CD4-positive, alpha-beta T cell (primary cell): Measurements from ENCODE around the gene BLOC1S4. TPM values are rescaled to one million over a fixed set of nuclear protein-coding genes. Genes with fewer than 3 reads are reported as not detected.
"Not testable (repeated sequence)": the region's sequence is repeated elsewhere in the genome, so short reads cannot be mapped to it uniquely, and the experiment has no call there.

Experiments
- ATAC-seq: fragments of 200-7000 bp; cut with Tn5 transposase; one replicate; pipeline ENCODE4 v1.10.0; 2022; ENCODE audit warnings: mild to moderate bottlenecking; ENCODE audit not compliant: poor library complexity
- CTCF ChIA-PET: fragments of 350-600 bp; sonication (Branson Sonifier 250); formaldehyde crosslinking; loops from one replicate; lab custom pipeline; 2021; ENCODE audit warnings: antibody characterized with exemption, inconsistent platforms; lab: Charles Lee
- POLR2A ChIA-PET: fragments of 350-600 bp; sonication (Branson Sonifier 250); formaldehyde crosslinking; loops from one replicate; lab custom pipeline; 2021; ENCODE audit warnings: antibody characterized with exemption, inconsistent platforms; lab: Charles Lee
- DNase-seq, 14 experiments: peaks; one replicate each; pipeline ENCODE4 v3.0.0-alpha.2; 2013 to 2020; ENCODE audit warnings: mixed read lengths in 2 of 14
- H3K27ac ChIP-seq, 2 donors: one replicate each; pipeline versions ENCODE4 v1.5.1 to v1.7.0; 2013; ENCODE audit warnings: low read length in 2 of 2, low read depth in 1 of 2, mild to moderate bottlenecking in 1 of 2
- H3K27me3 ChIP-seq, 2 experiments: 1 replicate in 1 of 2; 2 replicates in 1 of 2; pipeline versions ENCODE4 v1.6.1 to v1.7.0; 2013; ENCODE audit warnings: low read length in 2 of 2, control low read depth in 1 of 2, mild to moderate bottlenecking in 1 of 2, moderate library complexity in 1 of 2; ENCODE audit not compliant: insufficient read depth in 2 of 2, control insufficient read depth in 1 of 2
- H3K36me3 ChIP-seq: one replicate; pipeline ENCODE4 v1.6.1; 2013; ENCODE audit warnings: low read length, control low read depth; ENCODE audit not compliant: insufficient read depth
- H3K4me1 ChIP-seq: one replicate; pipeline ENCODE4 v1.6.1; 2013; ENCODE audit warnings: low read length, control low read depth; ENCODE audit not compliant: insufficient read depth
- H3K4me3 ChIP-seq: one replicate; pipeline ENCODE4 v1.5.1; 2013; ENCODE audit warnings: mild to moderate bottlenecking, low read length, moderate library complexity
- H3K9me3 ChIP-seq, 2 experiments: 1 replicate in 1 of 2; 2 replicates in 1 of 2; pipeline versions ENCODE4 v1.6.1 to v1.7.0; 2013; ENCODE audit warnings: low read length in 2 of 2, mild to moderate bottlenecking in 2 of 2, control low read depth in 1 of 2, moderate library complexity in 1 of 2; ENCODE audit not compliant: control insufficient read depth in 1 of 2, insufficient read depth in 1 of 2
- H3K27ac Mint-ChIP-seq: one replicate; pipeline ENCODE4 v1.8.0; 2020; ENCODE audit warnings: mixed read lengths
- H3K27me3 Mint-ChIP-seq: one replicate; pipeline ENCODE4 v1.8.0; 2021; ENCODE audit warnings: mixed read lengths
- H3K36me3 Mint-ChIP-seq: one replicate; pipeline ENCODE4 v1.8.0; 2021; ENCODE audit warnings: low read depth, mixed read lengths
- H3K4me1 Mint-ChIP-seq: one replicate; pipeline ENCODE4 v1.8.0; 2021; ENCODE audit warnings: low read depth, mixed read lengths
- H3K4me3 Mint-ChIP-seq: one replicate; pipeline ENCODE4 v1.8.0; 2020; ENCODE audit warnings: mild to moderate bottlenecking, mixed read lengths
- H3K9me3 Mint-ChIP-seq: one replicate; pipeline ENCODE4 v1.8.0; 2020; ENCODE audit warnings: mixed read lengths
- intact Hi-C, 2 experiments: fragments of 100-400 bp; cut with DNase I in 1 of 2; cut with micrococcal nuclease in 1 of 2; formaldehyde crosslinking; loops; one replicate each; pipeline versions ENCODE4 v1.15.1 to v1.9.0; 2023 to 2025; cut with DNase I, micrococcal nuclease
- total RNA-seq, 174 experiments: library from RNA in 2 of 174; stranded (reverse) in 2 of 174; gene quantifications; one replicate each; pipeline ENCODE4 v1.2.3 and lab custom pipeline; 2021 to 2026
- TF ChIP-seq, protein P1 (sequence below): fragments of 200-600 bp; IDR thresholded peaks from one replicate; pipeline ENCODE4 v1.8.0; 2022; ENCODE audit warnings: antibody characterized with exemption, mild to moderate bottlenecking

BLOC1S4 gene
- total RNA-seq, 2 experiments from 2014 or later: 24.6 to 27.6 TPM

DNA sequence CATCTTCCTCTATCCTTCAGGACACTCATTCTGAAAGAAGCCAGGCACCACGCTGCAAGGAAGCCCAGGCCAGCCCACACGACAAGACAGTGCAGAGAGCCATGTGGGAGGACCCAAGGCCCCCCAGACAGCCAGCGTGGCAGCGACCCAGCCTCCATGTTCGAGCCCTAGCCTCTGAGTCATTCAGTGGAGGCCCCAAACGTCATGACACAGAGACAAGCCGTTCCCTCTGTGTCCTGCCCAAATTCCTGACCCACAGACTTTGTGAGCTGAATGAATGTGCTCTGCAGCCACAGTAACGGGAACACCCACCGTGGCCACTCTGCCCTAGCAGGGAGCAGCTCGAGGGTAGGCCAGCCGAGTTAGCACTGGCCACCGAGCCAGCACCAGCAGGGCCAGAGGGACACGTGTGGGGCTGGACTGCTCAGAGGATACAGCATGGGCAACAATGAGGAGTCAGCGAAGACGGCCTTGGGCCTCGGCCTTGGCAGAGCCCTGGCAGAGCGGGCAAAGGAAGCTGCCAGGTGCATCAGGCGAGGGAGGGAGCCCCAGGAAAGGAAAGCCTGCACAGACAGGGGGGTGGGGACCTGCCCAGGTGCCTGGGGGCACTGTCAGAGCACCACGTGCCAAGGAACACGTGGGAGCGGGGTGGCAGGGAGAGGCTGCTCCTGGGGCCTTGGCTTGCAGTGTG is 8.6 kb downstream of the BLOC1S4 start:
- TF ChIP-seq, protein P1, sequence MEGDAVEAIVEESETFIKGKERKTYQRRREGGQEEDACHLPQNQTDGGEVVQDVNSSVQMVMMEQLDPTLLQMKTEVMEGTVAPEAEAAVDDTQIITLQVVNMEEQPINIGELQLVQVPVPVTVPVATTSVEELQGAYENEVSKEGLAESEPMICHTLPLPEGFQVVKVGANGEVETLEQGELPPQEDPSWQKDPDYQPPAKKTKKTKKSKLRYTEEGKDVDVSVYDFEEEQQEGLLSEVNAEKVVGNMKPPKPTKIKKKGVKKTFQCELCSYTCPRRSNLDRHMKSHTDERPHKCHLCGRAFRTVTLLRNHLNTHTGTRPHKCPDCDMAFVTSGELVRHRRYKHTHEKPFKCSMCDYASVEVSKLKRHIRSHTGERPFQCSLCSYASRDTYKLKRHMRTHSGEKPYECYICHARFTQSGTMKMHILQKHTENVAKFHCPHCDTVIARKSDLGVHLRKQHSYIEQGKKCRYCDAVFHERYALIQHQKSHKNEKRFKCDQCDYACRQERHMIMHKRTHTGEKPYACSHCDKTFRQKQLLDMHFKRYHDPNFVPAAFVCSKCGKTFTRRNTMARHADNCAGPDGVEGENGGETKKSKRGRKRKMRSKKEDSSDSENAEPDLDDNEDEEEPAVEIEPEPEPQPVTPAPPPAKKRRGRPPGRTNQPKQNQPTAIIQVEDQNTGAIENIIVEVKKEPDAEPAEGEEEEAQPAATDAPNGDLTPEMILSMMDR: no peak
- peak in 1 of 14 experiments; percentile 5 for DNase-seq
- Histone ChIP-seq H3K27ac (no peak overlapping the region), H3K4me3 (no peak overlapping the region), H3K4me1 (peaks cover 16% of the 10 kb centered on the region), H3K9me3 (no peaks in the 10 kb centered on the region), H3K36me3 (no peaks in the 10 kb centered on the region), H3K27me3 (no peaks in the 10 kb centered on the region)
- CTCF ChIA-PET: interaction anchor here (0.7 kb wide), 1 partner anchor 149 kb away, joined by 4 read pairs; no protein-coding TSS in a partner anchor
- intact Hi-C loops: no loop called here
- no peaks in the 10 kb centered on the region for H3K36me3 Mint-ChIP-seq
- no peak overlapping the region for H3K27ac Mint-ChIP-seq
- no peaks in the 10 kb centered on the region for H3K27me3 Mint-ChIP-seq
- peaks cover 16% of the 10 kb centered on the region for H3K4me1 Mint-ChIP-seq
- POLR2A ChIA-PET: no interaction called here
- H3K9me3 Mint-ChIP-seq: no peaks in the 10 kb centered on the region
- no peak for ATAC-seq
- no peak overlapping the region for H3K4me3 Mint-ChIP-seq

DNA sequence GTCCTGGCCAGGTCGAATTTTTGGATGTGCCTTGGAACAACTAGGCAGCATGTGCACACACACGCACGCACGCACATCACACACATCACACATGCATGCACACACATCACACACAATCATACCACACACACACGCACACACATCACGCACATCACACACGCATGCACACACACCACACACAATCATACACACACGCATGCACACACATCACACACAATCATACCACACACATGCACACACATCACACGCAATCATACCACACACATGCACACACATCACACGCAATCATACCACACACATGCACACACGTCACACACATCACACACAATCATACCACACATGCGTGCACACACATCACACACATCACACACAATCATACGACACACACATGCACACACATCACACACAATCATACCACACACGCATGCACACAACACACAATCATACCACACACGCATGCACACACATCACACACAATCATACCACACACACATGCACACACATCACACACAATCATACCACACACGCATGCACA is 9.5 kb downstream of the BLOC1S4 start:
- intact Hi-C loops, POLR2A ChIA-PET, CTCF ChIA-PET, H3K36me3 Mint-ChIP-seq, H3K36me3 ChIP-seq, H3K9me3 Mint-ChIP-seq, H3K4me3 ChIP-seq, H3K9me3 ChIP-seq, H3K27ac ChIP-seq, H3K27me3 ChIP-seq, DNase-seq, H3K27me3 Mint-ChIP-seq, H3K4me3 Mint-ChIP-seq, ATAC-seq, H3K27ac Mint-ChIP-seq, H3K4me1 ChIP-seq: not testable (repeated sequence)
- H3K4me1 Mint-ChIP-seq: peaks cover 12% of the 10 kb centered on the region

DNA sequence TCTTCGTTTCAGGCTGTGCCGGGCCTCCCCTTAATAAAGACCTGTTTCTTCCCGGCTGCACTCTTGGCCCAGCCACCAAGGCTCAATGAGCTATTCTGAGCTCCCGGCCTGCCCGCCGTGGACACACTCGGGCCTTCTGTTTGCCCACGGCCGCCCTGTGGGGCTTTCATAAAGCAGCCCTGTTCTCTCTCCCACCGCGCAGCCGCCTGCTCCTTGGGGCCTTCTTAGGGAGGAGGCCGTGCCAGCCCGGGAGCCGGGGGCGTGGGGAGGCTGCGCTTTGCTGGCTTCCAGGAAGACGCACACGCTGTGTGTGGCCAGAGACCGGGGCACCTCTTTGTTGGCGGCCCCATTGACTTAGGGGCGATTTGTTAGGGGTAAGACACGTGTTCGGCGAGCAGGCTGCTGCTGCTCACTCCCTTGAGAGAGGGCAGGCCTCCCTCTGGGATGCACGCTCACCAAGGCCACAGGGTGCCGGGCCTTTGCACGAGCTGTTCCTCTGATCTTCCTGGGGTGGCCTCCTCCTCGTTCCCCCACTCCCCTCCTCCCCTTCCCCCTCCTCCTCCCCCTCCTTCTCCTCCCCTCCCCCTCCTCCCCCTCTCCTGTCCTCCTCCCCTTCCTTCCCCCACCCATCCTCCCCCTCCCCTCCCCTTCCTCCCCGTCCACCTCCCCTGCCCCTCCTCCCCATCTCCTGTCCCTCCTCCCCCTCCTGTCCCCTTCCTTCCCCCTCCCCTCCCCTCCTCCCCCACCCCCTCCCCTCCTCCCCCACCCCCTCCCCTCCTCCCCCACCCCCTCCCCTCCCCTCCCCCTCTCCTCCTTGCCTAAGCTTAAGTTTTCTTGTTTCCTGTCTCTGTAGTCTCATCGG is 11.3 kb downstream of the BLOC1S4 start:
- H3K9me3 Mint-ChIP-seq: no peaks in the 10 kb centered on the region

More for the DNA sequence above, 11.3 kb downstream of the BLOC1S4 start:
- ChIA-PET POLR2A (interaction anchor here (0.6 to 1.7 kb wide), 4 partner anchors 9 to 147 kb away, joined by 3 to 4 read pairs (median 3); partner anchors contain the start of genes BLOC1S4 and MRFAP1), CTCF (no interaction called here)
- Histone ChIP-seq H3K4me1 (peaks cover 7% of the 10 kb centered on the region), H3K9me3 (no peaks in the 10 kb centered on the region), H3K27ac (no peak overlapping the region), H3K4me3 (no peak overlapping the region), H3K36me3 (no peaks in the 10 kb centered on the region), H3K27me3 (no peaks in the 10 kb centered on the region)
- no peak for ATAC-seq
- Mint-ChIP-seq H3K4me1 (peaks cover 12% of the 10 kb centered on the region), H3K36me3 (no peaks in the 10 kb centered on the region), H3K27ac (peak overlapping the region; percentile 6), H3K4me3 (no peak overlapping the region), H3K27me3 (no peaks in the 10 kb centered on the region)
- intact Hi-C loops: no loop called here
- DNase-seq: peak in 1 of 14 experiments; percentile 9
- TF ChIP-seq, protein P1: no peak
